Skeletal muscle tissue (tissue), 4 donors: Measurements from ENCODE around the gene CDC20. TPM values are rescaled to one million over a fixed set of nuclear protein-coding genes. Genes with fewer than 3 reads are reported as not detected.

ENCODE experiments used
- H3K27ac ChIP-seq: one replicate; pipeline ENCODE4 v1.7.0; 2013; ENCODE audit warnings: mild to moderate bottlenecking, low read depth, low read length, inconsistent platforms
- H3K27me3 ChIP-seq, 3 donors: one replicate each; pipeline ENCODE4 v1.7.0; 2013; ENCODE audit warnings: low read length in 3 of 3; ENCODE audit not compliant: control insufficient read depth in 3 of 3, insufficient read depth in 3 of 3
- H3K36me3 ChIP-seq, 3 donors: one replicate each; pipeline ENCODE4 v1.7.0; 2013; ENCODE audit warnings: low read length in 3 of 3; ENCODE audit not compliant: control insufficient read depth in 3 of 3, insufficient read depth in 3 of 3
- H3K4me1 ChIP-seq, 3 donors: one replicate each; pipeline ENCODE4 v1.7.0; 2013; ENCODE audit warnings: low read length in 3 of 3, mild to moderate bottlenecking in 3 of 3; ENCODE audit not compliant: control insufficient read depth in 3 of 3, insufficient read depth in 3 of 3
- H3K4me3 ChIP-seq, 3 donors: one replicate each; pipeline ENCODE4 v1.7.0; 2013; ENCODE audit warnings: low read length in 3 of 3
- H3K9ac ChIP-seq, 3 donors: one replicate each; pipeline ENCODE4 v1.7.0; 2013; ENCODE audit warnings: low read length in 3 of 3, mild to moderate bottlenecking in 3 of 3, moderate library complexity in 2 of 3, low read depth in 1 of 3
- H3K9me3 ChIP-seq, 3 donors: one replicate each; pipeline ENCODE4 v1.7.0; 2013; ENCODE audit warnings: low read length in 3 of 3; ENCODE audit not compliant: control insufficient read depth in 3 of 3
- total RNA-seq: library from RNA; depleted of rRNA; stranded (reverse); fragments of >200 nt; gene quantifications from one replicate; pipeline ENCODE4 v1.2.3, GENCODE V29; 2014
- donor health status: Osteomylitis.

Gene CDC20
- total RNA-seq, 1 donor from 2014 or later = 6.8 TPM

GRCh38 chr1:43377831-43378230 is 19.1 kb downstream of the CDC20 start:
- Histone ChIP-seq H3K9me3 (no peaks in the 10 kb centered on the region), H3K36me3 (peaks cover 12 to 38% (median 26%) of the 10 kb centered on the region in 3 donors), H3K4me1 (peaks cover 0 to 20% (median 3%) of the 10 kb centered on the region in 3 donors), H3K27me3 (no peaks in the 10 kb centered on the region), H3K4me3 (no peak overlapping the region), H3K9ac (no peak overlapping the region), H3K27ac (no peak overlapping the region)

GRCh38 chr1:43379476-43379875 is 20.7 kb downstream of the CDC20 start:
- no peak overlapping the region for H3K9ac ChIP-seq
- H3K9me3 ChIP-seq = no peaks in the 10 kb centered on the region
- peaks cover 22 to 51% (median 39%) of the 10 kb centered on the region in 3 donors for H3K36me3 ChIP-seq
- no peak overlapping the region for H3K4me3 ChIP-seq
- no peak overlapping the region for H3K27ac ChIP-seq
- H3K27me3 ChIP-seq = no peaks in the 10 kb centered on the region
- peaks cover 0 to 10% (median 3%) of the 10 kb centered on the region in 3 donors for H3K4me1 ChIP-seq

GRCh38 chr1:43381612-43382011 is 22.8 kb downstream of the CDC20 start:
- Histone ChIP-seq H3K9me3 (no peaks in the 10 kb centered on the region), H3K27ac (no peak overlapping the region), H3K4me1 (peaks cover 0 to 10% (median 3%) of the 10 kb centered on the region in 3 donors), H3K27me3 (no peaks in the 10 kb centered on the region), H3K4me3 (no peak overlapping the region), H3K36me3 (peaks cover 43 to 70% (median 60%) of the 10 kb centered on the region in 3 donors), H3K9ac (no peak overlapping the region)

- no peak overlapping the region for H3K4me3 ChIP-seq
- no peaks in the 10 kb centered on the region for H3K9me3 ChIP-seq
- no peak overlapping the region for H3K9ac ChIP-seq
- H3K4me1 ChIP-seq = peaks cover 0 to 10% (median 3%) of the 10 kb centered on the region in 3 donors
- peaks cover 48 to 70% (median 61%) of the 10 kb centered on the region in 3 donors for H3K36me3 ChIP-seq
- H3K27me3 ChIP-seq = no peaks in the 10 kb centered on the region
- no peak overlapping the region for H3K27ac ChIP-seq
Measured at GRCh38 chr1:43382027-43382779, 23.4 kb downstream of the CDC20 start.

GRCh38 chr1:43383449-43383848 is 24.7 kb downstream of the CDC20 start:
- peaks cover 48 to 70% (median 65%) of the 10 kb centered on the region in 3 donors for H3K36me3 ChIP-seq
- H3K4me1 ChIP-seq = peaks cover 7 to 20% (median 10%) of the 10 kb centered on the region in 3 donors
- no peaks in the 10 kb centered on the region for H3K9me3 ChIP-seq
- no peak overlapping the region for H3K27ac ChIP-seq
- H3K4me3 ChIP-seq = no peak overlapping the region
- H3K27me3 ChIP-seq = no peaks in the 10 kb centered on the region
- no peak overlapping the region for H3K9ac ChIP-seq

- Histone ChIP-seq H3K9me3 (no peaks in the 10 kb centered on the region), H3K4me3 (no peak overlapping the region), H3K9ac (no peak overlapping the region), H3K36me3 (peaks cover 45 to 61% (median 55%) of the 10 kb centered on the region in 3 donors), H3K27me3 (no peaks in the 10 kb centered on the region), H3K27ac (no peak overlapping the region), H3K4me1 (peaks cover 22 to 37% (median 25%) of the 10 kb centered on the region in 3 donors)
Measured at GRCh38 chr1:43386676-43387075, 27.9 kb downstream of the CDC20 start.

GRCh38 chr1:43387976-43388599 is 29.3 kb downstream of the CDC20 start:
- Histone ChIP-seq H3K9me3 (no peaks in the 10 kb centered on the region), H3K9ac (peak overlapping the region; percentile 23 to 97 (median 95)), H3K4me1 (peaks cover 22 to 28% (median 25%) of the 10 kb centered on the region in 3 donors), H3K27me3 (no peaks in the 10 kb centered on the region), H3K36me3 (peaks cover 36 to 47% (median 41%) of the 10 kb centered on the region in 3 donors), H3K27ac (no peak overlapping the region), H3K4me3 (peak overlapping the region in 2 of 3 donors; percentile 93 to 94)

GRCh38 chr1:43388613-43389012 is 29.8 kb downstream of the CDC20 start:
- H3K27me3 ChIP-seq = no peaks in the 10 kb centered on the region
- H3K36me3 ChIP-seq = peaks cover 34 to 42% (median 36%) of the 10 kb centered on the region in 3 donors
- H3K4me1 ChIP-seq = peaks cover 22 to 28% (median 25%) of the 10 kb centered on the region in 3 donors
- H3K27ac ChIP-seq = peak overlapping the region; percentile 81
- H3K9me3 ChIP-seq = no peaks in the 10 kb centered on the region
- peak overlapping the region; percentile 92 to 97 (median 95) for H3K9ac ChIP-seq
- peak overlapping the region; percentile 93 to 97 (median 94) for H3K4me3 ChIP-seq

GRCh38 chr1:43389326-43390313 is 30.8 kb downstream of the CDC20 start, which contains the start of the genes MED8 and SZT2:
MED8 (minus strand) TSS chr1:43389800; CDS start chr1:43389764, 36 bp downstream.
SZT2 (plus strand) TSS chr1:43389899; CDS start chr1:43389969, 70 bp downstream.
- Histone ChIP-seq H3K4me1 (peaks cover 22 to 28% (median 25%) of the 10 kb centered on the region in 3 donors), H3K9ac (peak within 1 kb of the TSS; percentile 92 to 97 (median 95)), H3K9me3 (no peaks in the 10 kb centered on the region), H3K4me3 (peak within 1 kb of the TSS; percentile 93 to 97 (median 94)), H3K27me3 (no peaks in the 10 kb centered on the region), H3K27ac (peak within 1 kb of the TSS; percentile 81), H3K36me3 (peaks cover 24 to 33% (median 26%) of the 10 kb centered on the region in 3 donors)
